K562 (cell line): ENCODE data around the gene SYTL2. TPM values are rescaled to one million over a fixed set of nuclear protein-coding genes. Genes with fewer than 3 reads are reported as not detected.
A peak's percentile ranks its signal among the peaks of the same experiment; 100 is the strongest.

Experiments
- ETS2 ChIP-seq: IDR thresholded peaks from 2 replicates; pipeline ENCODE4 v1.6.1; 2016; ENCODE audit warnings: borderline replicate concordance, missing genetic modification characterization, mild to moderate bottlenecking, moderate library complexity, missing compliant biosample characterization; ENCODE audit not compliant: poor library complexity, severe bottlenecking
- NFE2L1 ChIP-seq: fragments of 450-650 bp; IDR thresholded peaks from 2 replicates; pipeline ENCODE4 v1.6.1; 2016; ENCODE audit warnings: missing genetic modification characterization, low read depth, mild to moderate bottlenecking, missing compliant biosample characterization, moderate library complexity, borderline replicate concordance
- NFIX ChIP-seq: fragments of 250-450 bp; sonication (Bioruptor Pico); IDR thresholded peaks from 2 replicates; pipeline ENCODE4 v1.4.0; 2020; ENCODE audit warnings: low read depth, mild to moderate bottlenecking, moderate library complexity
- NR2C1 ChIP-seq, 2 experiments: fragments of 450-650 bp; IDR thresholded peaks; 2 replicates each; pipeline ENCODE4 v1.6.1; 2017; ENCODE audit warnings: mild to moderate bottlenecking in 2 of 2, antibody characterized with exemption in 1 of 2, inconsistent platforms in 1 of 2, missing compliant biosample characterization in 1 of 2, missing genetic modification characterization in 1 of 2
- POLR2G ChIP-seq: fragments of 200-400 bp; formaldehyde crosslinking; IDR thresholded peaks from 2 replicates; pipeline ENCODE4 v1.6.1; 2017; ENCODE audit warnings: low read depth, mild to moderate bottlenecking, antibody characterized with exemption, low read length, moderate library complexity
- RAD21 ChIP-seq, 2 experiments: fragments of 250-450 bp in 1 of 2; fragments of 450-650 bp in 1 of 2; sonication (Bioruptor Pico) in 1 of 2; formaldehyde crosslinking in 1 of 2; IDR thresholded peaks in 1 of 2; conservative IDR thresholded peaks in 1 of 2; 2 replicates each; pipeline versions ENCODE4 v1.4.0 to v1.8.0; 2020 to 2022; ENCODE audit warnings: mild to moderate bottlenecking in 2 of 2, moderate library complexity in 1 of 2
- RBFOX2 ChIP-seq: fragments of 200-400 bp; formaldehyde crosslinking; IDR thresholded peaks from 2 replicates; pipeline ENCODE4 v1.6.1; 2017; ENCODE audit warnings: low read depth, mild to moderate bottlenecking, low read length, moderate library complexity
- RFX7 ChIP-seq: fragments of 250-450 bp; sonication (Bioruptor Pico); IDR thresholded peaks from 2 replicates; pipeline ENCODE4 v1.5.1; 2021; ENCODE audit warnings: mild to moderate bottlenecking
- SMARCE1 ChIP-seq: fragments of 450-650 bp; IDR thresholded peaks from 2 replicates; pipeline ENCODE4 v1.7.1; 2016; ENCODE audit warnings: mild to moderate bottlenecking
- ZFP1 ChIP-seq: fragments of 450-650 bp; formaldehyde crosslinking; IDR thresholded peaks from 2 replicates; pipeline ENCODE4 v1.4.0; 2020; ENCODE audit warnings: mild to moderate bottlenecking, mixed read lengths
- ZNF143 ChIP-seq: sonication (generic); formaldehyde crosslinking; IDR thresholded peaks from 2 replicates; pipeline ENCODE4 v1.9.0; 2022; ENCODE audit warnings: mild to moderate bottlenecking, missing genetic modification reagents
- ZSCAN29 ChIP-seq: fragments of 450-650 bp; IDR thresholded peaks from 2 replicates; pipeline ENCODE4 v1.6.1; 2017
- polyA plus RNA-seq, 8 experiments: library from polyadenylated mRNA; depleted of rRNA in 4 of 8; stranded (reverse) in 5 of 8; unstranded in 3 of 8; fragments of >200 nt; fragmentation: Nextera tagmentation in 2 of 8; fragmentation: Illumina TruSeq in 1 of 8; extraction: Ambion mirVana in 2 of 8; extraction: Trizol in 1 of 8; gene quantifications; 2 replicates each; pipeline versions ENCODE4 v1.2.1 to v1.2.3, GENCODE V29; 2011 to 2014; ENCODE audit warnings: inconsistent platforms in 1 of 8, missing spikeins in 1 of 8
- total RNA-seq, 7 experiments: library from RNA; depleted of rRNA in 6 of 7; stranded (reverse); fragments of >200 nt in 6 of 7; fragmentation: Illumina TruSeq in 2 of 7; extraction: Trizol in 2 of 7; gene quantifications; 2 replicates each; pipeline versions ENCODE4 v1.2.1 to v1.2.3, GENCODE V29; 2011 to 2021; ENCODE audit warnings: low replicate concordance in 1 of 7
- TF ChIP-seq, protein P1 (sequence below): fragments of 250-450 bp; sonication (Bioruptor Pico); IDR thresholded peaks from 2 replicates; pipeline ENCODE4 v1.5.0; 2021; ENCODE audit warnings: mild to moderate bottlenecking, borderline replicate concordance
- TF ChIP-seq, protein P2 (sequence below): fragments of 450-650 bp; formaldehyde crosslinking; IDR thresholded peaks from 2 replicates; pipeline ENCODE4 v1.4.0; 2020; ENCODE audit warnings: mild to moderate bottlenecking, moderate library complexity
- TF ChIP-seq, protein P3 (sequence below): sonication (generic); IDR thresholded peaks from 2 replicates; pipeline ENCODE4 v1.6.1; 2016
- TF ChIP-seq, protein P4 (sequence below): fragments of 450-650 bp; formaldehyde crosslinking; IDR thresholded peaks from 2 replicates; pipeline ENCODE4 v1.4.0; 2020; ENCODE audit warnings: mild to moderate bottlenecking, mixed read lengths
- TF ChIP-seq, protein P5 (sequence below): fragments of 450-650 bp; IDR thresholded peaks from 2 replicates; pipeline ENCODE4 v1.6.1; 2016; ENCODE audit warnings: mild to moderate bottlenecking

SYTL2 gene
- total and polyA plus RNA-seq, 9 of the 15 experiments (the other 6 are each of a cell fraction or from before 2014, with no cell fraction given): 0.05 to 0.57 (median 0.35) TPM

DNA sequence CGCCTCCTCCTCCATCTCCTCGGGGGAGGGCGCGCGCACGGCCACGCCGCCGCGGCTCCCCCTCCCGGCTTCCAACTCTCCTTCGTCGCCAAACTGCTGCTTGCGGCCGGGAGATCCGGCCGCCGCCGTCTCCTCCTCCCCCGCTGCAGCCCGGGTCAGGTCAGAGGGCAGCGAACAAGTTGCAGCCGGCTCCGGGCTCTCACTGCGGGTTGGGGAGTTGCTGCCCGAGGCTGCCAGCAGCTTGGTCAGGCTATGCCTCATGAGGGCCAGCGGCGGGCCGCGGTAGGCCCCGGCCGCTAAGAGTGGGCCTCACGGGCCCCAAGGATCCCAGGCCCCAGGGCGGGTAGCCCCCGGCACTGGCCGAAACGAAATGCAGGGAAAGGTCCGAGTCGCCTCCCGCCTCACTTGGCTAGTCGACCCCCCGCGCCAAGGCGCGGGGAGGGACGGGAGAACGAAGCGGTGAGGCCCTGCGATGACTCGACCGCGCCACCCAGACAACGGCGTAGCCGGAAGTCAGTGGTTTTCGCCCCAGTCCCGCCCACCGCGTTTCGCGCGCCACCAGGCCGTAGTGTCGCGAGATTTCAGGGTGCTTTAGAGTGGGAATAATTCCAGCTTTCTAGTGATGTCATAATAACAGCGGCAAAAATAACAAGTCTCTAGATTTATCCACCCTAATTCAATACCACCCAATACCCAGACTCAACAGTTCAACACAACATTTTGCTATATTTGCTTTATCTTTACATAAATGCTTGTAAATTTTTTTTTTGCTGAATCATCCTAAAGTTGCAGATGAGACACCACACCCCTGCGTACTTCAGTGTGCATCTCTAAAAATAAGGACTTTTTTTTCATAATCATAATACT is 146.1 kb downstream of the SYTL2 start, which contains the start of gene CREBZF (continued):
- TF ChIP-seq, protein P1, sequence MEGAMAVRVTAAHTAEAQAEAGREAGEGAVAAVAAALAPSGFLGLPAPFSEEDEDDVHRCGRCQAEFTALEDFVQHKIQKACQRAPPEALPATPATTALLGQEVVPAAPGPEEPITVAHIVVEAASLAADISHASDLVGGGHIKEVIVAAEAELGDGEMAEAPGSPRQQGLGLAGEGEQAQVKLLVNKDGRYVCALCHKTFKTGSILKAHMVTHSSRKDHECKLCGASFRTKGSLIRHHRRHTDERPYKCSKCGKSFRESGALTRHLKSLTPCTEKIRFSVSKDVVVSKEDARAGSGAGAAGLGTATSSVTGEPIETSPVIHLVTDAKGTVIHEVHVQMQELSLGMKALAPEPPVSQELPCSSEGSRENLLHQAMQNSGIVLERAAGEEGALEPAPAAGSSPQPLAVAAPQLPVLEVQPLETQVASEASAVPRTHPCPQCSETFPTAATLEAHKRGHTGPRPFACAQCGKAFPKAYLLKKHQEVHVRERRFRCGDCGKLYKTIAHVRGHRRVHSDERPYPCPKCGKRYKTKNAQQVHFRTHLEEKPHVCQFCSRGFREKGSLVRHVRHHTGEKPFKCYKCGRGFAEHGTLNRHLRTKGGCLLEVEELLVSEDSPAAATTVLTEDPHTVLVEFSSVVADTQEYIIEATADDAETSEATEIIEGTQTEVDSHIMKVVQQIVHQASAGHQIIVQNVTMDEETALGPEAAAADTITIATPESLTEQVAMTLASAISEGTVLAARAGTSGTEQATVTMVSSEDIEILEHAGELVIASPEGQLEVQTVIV (CRISPR knock-in tag): no peak
- peak; percentile 96 for TF ChIP-seq RBFOX2
- TF ChIP-seq POLR2G: peak; percentile 95
- TF ChIP-seq, protein P2, sequence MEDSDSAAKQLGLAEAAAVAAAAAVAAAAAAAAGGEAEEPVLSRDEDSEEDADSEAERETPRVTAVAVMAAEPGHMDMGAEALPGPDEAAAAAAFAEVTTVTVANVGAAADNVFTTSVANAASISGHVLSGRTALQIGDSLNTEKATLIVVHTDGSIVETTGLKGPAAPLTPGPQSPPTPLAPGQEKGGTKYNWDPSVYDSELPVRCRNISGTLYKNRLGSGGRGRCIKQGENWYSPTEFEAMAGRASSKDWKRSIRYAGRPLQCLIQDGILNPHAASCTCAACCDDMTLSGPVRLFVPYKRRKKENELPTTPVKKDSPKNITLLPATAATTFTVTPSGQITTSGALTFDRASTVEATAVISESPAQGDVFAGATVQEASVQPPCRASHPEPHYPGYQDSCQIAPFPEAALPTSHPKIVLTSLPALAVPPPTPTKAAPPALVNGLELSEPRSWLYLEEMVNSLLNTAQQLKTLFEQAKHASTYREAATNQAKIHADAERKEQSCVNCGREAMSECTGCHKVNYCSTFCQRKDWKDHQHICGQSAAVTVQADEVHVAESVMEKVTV (CRISPR knock-in tag): no peak
- TF ChIP-seq ZNF143: no peak
- TF ChIP-seq NFIX (CRISPR knock-in tag): no peak
- no peak for TF ChIP-seq RAD21 (CRISPR knock-in tag; conservative IDR thresholded peaks at IDR 0.05 in 1 of 2, IDR thresholded peaks at IDR 0.05 in 1 of 2)
- TF ChIP-seq RFX7: no peak
- TF ChIP-seq, protein P3, sequence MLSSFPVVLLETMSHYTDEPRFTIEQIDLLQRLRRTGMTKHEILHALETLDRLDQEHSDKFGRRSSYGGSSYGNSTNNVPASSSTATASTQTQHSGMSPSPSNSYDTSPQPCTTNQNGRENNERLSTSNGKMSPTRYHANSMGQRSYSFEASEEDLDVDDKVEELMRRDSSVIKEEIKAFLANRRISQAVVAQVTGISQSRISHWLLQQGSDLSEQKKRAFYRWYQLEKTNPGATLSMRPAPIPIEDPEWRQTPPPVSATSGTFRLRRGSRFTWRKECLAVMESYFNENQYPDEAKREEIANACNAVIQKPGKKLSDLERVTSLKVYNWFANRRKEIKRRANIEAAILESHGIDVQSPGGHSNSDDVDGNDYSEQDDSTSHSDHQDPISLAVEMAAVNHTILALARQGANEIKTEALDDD: no peak
- TF ChIP-seq ZFP1: no peak
- TF ChIP-seq ZSCAN29: no peak
- TF ChIP-seq, protein P4, sequence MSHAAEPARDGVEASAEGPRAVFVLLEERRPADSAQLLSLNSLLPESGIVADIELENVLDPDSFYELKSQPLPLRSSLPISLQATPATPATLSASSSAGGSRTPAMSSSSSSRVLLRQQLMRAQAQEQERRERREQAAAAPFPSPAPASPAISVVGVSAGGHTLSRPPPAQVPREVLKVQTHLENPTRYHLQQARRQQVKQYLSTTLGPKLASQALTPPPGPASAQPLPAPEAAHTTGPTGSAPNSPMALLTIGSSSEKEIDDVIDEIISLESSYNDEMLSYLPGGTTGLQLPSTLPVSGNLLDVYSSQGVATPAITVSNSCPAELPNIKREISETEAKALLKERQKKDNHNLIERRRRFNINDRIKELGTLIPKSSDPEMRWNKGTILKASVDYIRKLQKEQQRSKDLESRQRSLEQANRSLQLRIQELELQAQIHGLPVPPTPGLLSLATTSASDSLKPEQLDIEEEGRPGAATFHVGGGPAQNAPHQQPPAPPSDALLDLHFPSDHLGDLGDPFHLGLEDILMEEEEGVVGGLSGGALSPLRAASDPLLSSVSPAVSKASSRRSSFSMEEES (CRISPR knock-in tag): no peak
- TF ChIP-seq, protein P5, sequence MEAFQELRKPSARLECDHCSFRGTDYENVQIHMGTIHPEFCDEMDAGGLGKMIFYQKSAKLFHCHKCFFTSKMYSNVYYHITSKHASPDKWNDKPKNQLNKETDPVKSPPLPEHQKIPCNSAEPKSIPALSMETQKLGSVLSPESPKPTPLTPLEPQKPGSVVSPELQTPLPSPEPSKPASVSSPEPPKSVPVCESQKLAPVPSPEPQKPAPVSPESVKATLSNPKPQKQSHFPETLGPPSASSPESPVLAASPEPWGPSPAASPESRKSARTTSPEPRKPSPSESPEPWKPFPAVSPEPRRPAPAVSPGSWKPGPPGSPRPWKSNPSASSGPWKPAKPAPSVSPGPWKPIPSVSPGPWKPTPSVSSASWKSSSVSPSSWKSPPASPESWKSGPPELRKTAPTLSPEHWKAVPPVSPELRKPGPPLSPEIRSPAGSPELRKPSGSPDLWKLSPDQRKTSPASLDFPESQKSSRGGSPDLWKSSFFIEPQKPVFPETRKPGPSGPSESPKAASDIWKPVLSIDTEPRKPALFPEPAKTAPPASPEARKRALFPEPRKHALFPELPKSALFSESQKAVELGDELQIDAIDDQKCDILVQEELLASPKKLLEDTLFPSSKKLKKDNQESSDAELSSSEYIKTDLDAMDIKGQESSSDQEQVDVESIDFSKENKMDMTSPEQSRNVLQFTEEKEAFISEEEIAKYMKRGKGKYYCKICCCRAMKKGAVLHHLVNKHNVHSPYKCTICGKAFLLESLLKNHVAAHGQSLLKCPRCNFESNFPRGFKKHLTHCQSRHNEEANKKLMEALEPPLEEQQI: no peak
- TF ChIP-seq SMARCE1: peak; percentile 62; the same call in 1 of the 2 replicates
- peak; percentile 73; the same call in 1 of the 2 replicates for TF ChIP-seq NR2C1 (IDR thresholded peaks at IDR 0.05)
- TF ChIP-seq NR2C1 (tag; IDR thresholded peaks at IDR 0.05): peak; percentile 86
- no peak for TF ChIP-seq ETS2 (tag)
- peak; percentile 96 for TF ChIP-seq NFE2L1 (tag)
